GM12874 (cell line): Measurements from ENCODE around the gene RAE1.

Experiments used
- CTCF ChIP-seq: IDR thresholded peaks from 2 replicates; pipeline ENCODE4 v1.5.1; 2011; ENCODE audit warnings: low read depth, mild to moderate bottlenecking, control low read depth, low read length, moderate library complexity; ENCODE audit not compliant: insufficient read depth

Gene RAE1

GRCh38 chr20:57393321-57394120 is 42.5 kb downstream of the RAE1 start:
- TF ChIP-seq CTCF = no peak

GRCh38 chr20:57394121-57395082 is 43.3 kb downstream of the RAE1 start:
- no peak for TF ChIP-seq CTCF

GRCh38 chr20:57395111-57395966 is 44.3 kb downstream of the RAE1 start:
- no peak for TF ChIP-seq CTCF

- no peak for TF ChIP-seq CTCF
Measured at GRCh38 chr20:57396212-57396983, 45.3 kb downstream of the RAE1 start.

GRCh38 chr20:57396984-57397692 is 46.1 kb downstream of the RAE1 start:
- no peak for TF ChIP-seq CTCF

- no peak for TF ChIP-seq CTCF
Measured at GRCh38 chr20:57397693-57398108, 46.6 kb downstream of the RAE1 start.
